B cell (primary cell): ENCODE measurements around the gene TNFAIP2. TPM values are rescaled to one million over a fixed set of nuclear protein-coding genes. Genes with fewer than 3 reads are reported as not detected.

Experiments
- ATAC-seq: fragments of 200-7000 bp; cut with Tn5 transposase; one replicate; pipeline ENCODE4 v1.10.0; 2021; ENCODE audit warnings: low read depth, mild to moderate bottlenecking, moderate number of reproducible peaks, moderate library complexity
- CTCF ChIA-PET: fragments of 350-600 bp; sonication (Branson Sonifier 250); formaldehyde crosslinking; loops from one replicate; lab custom pipeline; 2021; ENCODE audit warnings: antibody characterized with exemption, inconsistent platforms; lab: Charles Lee
- POLR2A ChIA-PET: fragments of 350-600 bp; sonication (Branson Sonifier 250); formaldehyde crosslinking; loops from one replicate; lab custom pipeline; 2021; ENCODE audit warnings: antibody characterized with exemption; lab: Charles Lee
- DNase-seq: peaks from one replicate; pipeline ENCODE4 v3.0.0; 2013
- H2AFZ ChIP-seq: 2 replicates; pipeline ENCODE4 v1.6.1; 2012; ENCODE audit warnings: mild to moderate bottlenecking, low read depth, low read length; ENCODE audit not compliant: insufficient read depth, poor library complexity, severe bottlenecking
- H3K27ac ChIP-seq, 2 donors: 1 replicate in 1 of 2; 2 replicates in 1 of 2; pipeline ENCODE4 v1.5.1; 2012 to 2013; ENCODE audit warnings: low read length in 2 of 2, mild to moderate bottlenecking in 2 of 2, moderate library complexity in 1 of 2
- H3K27me3 ChIP-seq, 4 experiments: fragments of 200-600 bp in 1 of 4; sonication (generic) in 1 of 4; replicated peaks in 1 of 4; 1 replicate in 2 of 4; 2 replicates in 2 of 4; pipeline versions ENCODE4 v1.6.1 to v1.7.0; 2013 to 2016; ENCODE audit warnings: low read length in 3 of 4, mild to moderate bottlenecking in 2 of 4, mixed read lengths in 1 of 4, moderate library complexity in 1 of 4; ENCODE audit not compliant: insufficient read depth in 4 of 4, control insufficient read depth in 3 of 4; ENCODE audit errors: control extremely low read depth in 1 of 4
- H3K36me3 ChIP-seq, 2 experiments: replicated peaks in 1 of 2; 1 replicate in 1 of 2; 2 replicates in 1 of 2; pipeline versions ENCODE4 v1.6.1 to v1.7.1; 2013; ENCODE audit warnings: low read length in 1 of 2; ENCODE audit not compliant: insufficient read depth in 2 of 2, control insufficient read depth in 1 of 2; ENCODE audit errors: control extremely low read depth in 1 of 2, extremely low read depth in 1 of 2
- H3K4me1 ChIP-seq, 2 donors: fragments of 200-600 bp in 1 of 2; sonication (generic) in 1 of 2; 1 replicate in 1 of 2; 2 replicates in 1 of 2; pipeline versions ENCODE4 v1.5.1 to v1.6.1; 2013 to 2017; ENCODE audit warnings: low read length in 2 of 2; ENCODE audit not compliant: control insufficient read depth in 2 of 2, insufficient read depth in 2 of 2
- H3K4me2 ChIP-seq: replicated peaks from 2 replicates; pipeline ENCODE3; 2012; ENCODE audit warnings: mild to moderate bottlenecking, low read depth, low read length; ENCODE audit not compliant: poor library complexity, severe bottlenecking
- H3K4me3 ChIP-seq, 5 experiments: fragments of 200-600 bp in 1 of 5; sonication (generic) in 1 of 5; 1 replicate in 3 of 5; 2 replicates in 2 of 5; pipeline versions ENCODE4 v1.5.1 to v1.7.0; 2011 to 2016; ENCODE audit warnings: low read length in 4 of 5, mild to moderate bottlenecking in 4 of 5, low read depth in 2 of 5, control low read depth in 1 of 5, moderate library complexity in 1 of 5; ENCODE audit not compliant: insufficient read depth in 1 of 5; ENCODE audit errors: control extremely low read depth in 1 of 5, extremely low read depth in 1 of 5
- H3K79me2 ChIP-seq: fragments of 200-600 bp; sonication (generic); one replicate; pipeline ENCODE4 v1.6.0; 2016; ENCODE audit warnings: low read length; ENCODE audit not compliant: control insufficient read depth, insufficient read depth
- H3K9ac ChIP-seq: fragments of 200-600 bp; sonication (generic); 2 replicates; pipeline ENCODE4 v1.6.1; 2017; ENCODE audit warnings: mild to moderate bottlenecking, low read length, moderate library complexity
- H3K9me3 ChIP-seq, 3 donors: one replicate each; pipeline versions ENCODE4 v1.6.1 to v1.7.1; 2013; ENCODE audit warnings: low read length in 2 of 3; ENCODE audit not compliant: control insufficient read depth in 2 of 3, insufficient read depth in 1 of 3; ENCODE audit errors: control extremely low read depth in 1 of 3
- H4K20me1 ChIP-seq: 2 replicates; pipeline ENCODE4 v1.6.0; 2012; ENCODE audit warnings: mild to moderate bottlenecking, low read length; ENCODE audit not compliant: insufficient read depth, control insufficient read depth, poor library complexity, severe bottlenecking
- H3K27ac Mint-ChIP-seq: one replicate; pipeline ENCODE4 v1.8.0; 2021; ENCODE audit warnings: mixed read lengths
- H3K27me3 Mint-ChIP-seq: one replicate; pipeline ENCODE4 v1.8.0; 2021; ENCODE audit warnings: mixed read lengths
- H3K4me1 Mint-ChIP-seq: one replicate; pipeline ENCODE4 v1.8.0; 2021; ENCODE audit warnings: mixed read lengths
- H3K4me3 Mint-ChIP-seq: one replicate; pipeline ENCODE4 v1.8.0; 2021; ENCODE audit warnings: mixed read lengths
- H3K9me3 Mint-ChIP-seq: one replicate; pipeline ENCODE4 v1.8.0; 2022; ENCODE audit warnings: mixed read lengths; ENCODE audit not compliant: insufficient read depth
- CTCF ChIP-seq: fragments of 200-600 bp; IDR thresholded peaks from one replicate; pipeline ENCODE4 v1.8.0; 2022; ENCODE audit warnings: antibody characterized with exemption, mild to moderate bottlenecking
- EZH2 ChIP-seq: IDR thresholded peaks from 2 replicates; pipeline ENCODE4 v1.6.1; 2012; ENCODE audit warnings: borderline replicate concordance, low read depth, mild to moderate bottlenecking, moderate library complexity, low read length; ENCODE audit not compliant: insufficient read depth, poor library complexity, severe bottlenecking
- WGBS: methylation state at CpG from one replicate; pipeline ENCODE4 v1.1.5; 2013; ENCODE audit warnings: missing lambda C conversion rate; ENCODE audit not compliant: insufficient coverage; 5-methylcytosine and 5-hydroxymethylcytosine counted together
- intact Hi-C: fragments of 100-400 bp; cut with micrococcal nuclease; formaldehyde crosslinking; loops from one replicate; pipeline ENCODE4 v1.10.0; 2022
- polyA plus RNA-seq: library from polyadenylated mRNA; depleted of rRNA; stranded (reverse); fragments of >200 nt; gene quantifications from 2 replicates; pipeline ENCODE4 v1.2.3, GENCODE V29; 2012
- total RNA-seq, 2 donors: library from RNA; stranded (reverse); fragments of 120-200 nt in 1 of 2; gene quantifications; 1 replicate in 1 of 2; 2 replicates in 1 of 2; pipeline versions ENCODE4 v1.2.3 to v1.2.4, GENCODE V29; 2013 to 2022

Gene TNFAIP2
- total and polyA plus RNA-seq, 2 donors (not counting 1 experiment from before 2014, with no cell fraction given): 1.5 to 9.0 TPM

- WGBS: 90% methylated on average over 9 of the region's 9 CpGs
- H3K9me3 ChIP-seq: no peaks in the 10 kb centered on the region
- TF ChIP-seq CTCF (no peak), EZH2 (no peak)
- DNase-seq (no peak), ATAC-seq (no peak)
- H3K4me2 ChIP-seq: no peak overlapping the region
- ChIA-PET POLR2A (no interaction called here), CTCF (interaction anchor here (1.3 kb wide), 1 partner anchor 51 kb away, joined by 4 read pairs; no protein-coding TSS in a partner anchor)
- H3K4me3 ChIP-seq: no peak overlapping the region
- no peaks in the 10 kb centered on the region for H3K79me2 ChIP-seq
- no peaks in the 10 kb centered on the region for H4K20me1 ChIP-seq
- H3K27me3 ChIP-seq: peaks cover 0 to 2% (median 0%) of the 10 kb centered on the region in 4 experiments
- Mint-ChIP-seq H3K4me3 (no peak overlapping the region), H3K9me3 (no peaks in the 10 kb centered on the region), H3K27me3 (peaks cover 5% of the 10 kb centered on the region), H3K4me1 (no peaks in the 10 kb centered on the region), H3K27ac (no peak overlapping the region)
- intact Hi-C loops: no loop called here
- H3K27ac ChIP-seq: no peak overlapping the region
- no peak overlapping the region for H3K9ac ChIP-seq
- H2AFZ ChIP-seq: no peak overlapping the region
- no peaks in the 10 kb centered on the region for H3K36me3 ChIP-seq
- no peaks in the 10 kb centered on the region for H3K4me1 ChIP-seq
Measured at GRCh38 chr14:103155826-103156394, 32.6 kb downstream of the TNFAIP2 start.

GRCh38 chr14:103156651-103157378 lies 33.6 kb downstream of the TNFAIP2 start:
- no peaks in the 10 kb centered on the region for H3K27me3 Mint-ChIP-seq
- Histone ChIP-seq H4K20me1 (no peaks in the 10 kb centered on the region), H3K79me2 (no peaks in the 10 kb centered on the region), H2AFZ (no peak overlapping the region), H3K36me3 (no peaks in the 10 kb centered on the region), H3K9ac (no peak overlapping the region), H3K4me1 (no peaks in the 10 kb centered on the region), H3K4me2 (no peak overlapping the region), H3K27me3 (peaks cover 0 to 3% (median 0%) of the 10 kb centered on the region in 4 experiments), H3K27ac (no peak overlapping the region), H3K4me3 (no peak overlapping the region), H3K9me3 (no peaks in the 10 kb centered on the region)
- ATAC-seq (no peak), DNase-seq (no peak)
- no peaks in the 10 kb centered on the region for H3K4me1 Mint-ChIP-seq
- intact Hi-C loops: no loop called here
- ChIA-PET POLR2A (no interaction called here), CTCF (interaction anchor here (1.3 kb wide), 1 partner anchor 52 kb away, joined by 4 read pairs; no protein-coding TSS in a partner anchor)
- no peak overlapping the region for H3K4me3 Mint-ChIP-seq
- H3K27ac Mint-ChIP-seq: no peak overlapping the region
- TF ChIP-seq EZH2 (no peak), CTCF (no peak)
- H3K9me3 Mint-ChIP-seq: no peaks in the 10 kb centered on the region
- WGBS: 78% methylated on average over 21 of the region's 21 CpGs
